GM10248 (cell line): ENCODE results near the gene NEK2.
"Not testable (repeated sequence)": the region's sequence is repeated elsewhere in the genome, so short reads cannot be mapped to it uniquely, and the experiment has no call there.

Source experiments
- CTCF ChIA-PET: fragments of 300-600 bp; sonication (Branson Sonifier 250); formaldehyde crosslinking; extraction: SDS; loops from one replicate; lab custom pipeline; 2021; ENCODE audit warnings: antibody characterized with exemption; lab: Yijun Ruan, JAX
- POLR2A ChIA-PET: fragments of 350-650 bp; sonication (Branson Sonifier 250); formaldehyde crosslinking; extraction: SDS; loops from one replicate; lab custom pipeline; 2020; ENCODE audit warnings: antibody characterized with exemption; lab: Yijun Ruan, JAX
- DNase-seq: peaks from one replicate; pipeline ENCODE4 v3.0.0; 2012; ENCODE audit errors: extremely low spot score
- CTCF ChIP-seq: IDR thresholded peaks from 2 replicates; pipeline ENCODE4 v1.5.1; 2012; ENCODE audit warnings: mild to moderate bottlenecking, low read depth; ENCODE audit errors: extremely low read depth, missing control alignments, control extremely low read depth

Gene NEK2

DNA sequence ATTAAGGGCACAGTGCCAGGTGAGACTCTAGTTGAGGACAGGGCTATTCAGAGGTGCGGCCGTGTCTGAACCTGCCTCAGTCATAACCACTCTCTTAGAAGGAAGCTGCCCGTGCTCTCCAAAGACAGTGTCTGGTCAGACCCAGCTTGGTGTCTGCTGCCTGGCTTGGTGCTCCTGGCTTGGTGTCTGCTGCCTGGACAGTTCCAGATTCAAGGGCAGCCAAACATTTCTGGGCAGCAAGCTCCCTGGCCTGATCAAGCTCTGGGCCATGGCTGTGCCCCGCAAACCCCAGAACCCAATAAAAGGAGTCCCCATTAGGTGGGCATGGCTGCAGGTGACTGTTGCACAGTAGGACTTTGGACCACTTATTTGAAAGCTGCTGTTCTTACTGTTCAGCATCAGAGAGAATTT is 27.7 kb downstream of the NEK2 start:
- DNase-seq: no peak
- POLR2A ChIA-PET: no interaction called here
- CTCF ChIA-PET: interaction anchor here (1.0 to 5.1 kb wide), 6 partner anchors 9 to 133 kb away, joined by 3 to 18 read pairs (median 5); no protein-coding TSS in a partner anchor
- no peak for TF ChIP-seq CTCF

- DNase-seq: no peak
- TF ChIP-seq CTCF: no peak
- CTCF ChIA-PET: interaction anchor here (0.7 to 5.1 kb wide), 5 partner anchors 8 to 132 kb away, joined by 3 to 18 read pairs (median 4); no protein-coding TSS in a partner anchor
- POLR2A ChIA-PET: no interaction called here
Measured at GRCh38 chr1:211646566-211646965, 28.9 kb downstream of the NEK2 start.

DNA sequence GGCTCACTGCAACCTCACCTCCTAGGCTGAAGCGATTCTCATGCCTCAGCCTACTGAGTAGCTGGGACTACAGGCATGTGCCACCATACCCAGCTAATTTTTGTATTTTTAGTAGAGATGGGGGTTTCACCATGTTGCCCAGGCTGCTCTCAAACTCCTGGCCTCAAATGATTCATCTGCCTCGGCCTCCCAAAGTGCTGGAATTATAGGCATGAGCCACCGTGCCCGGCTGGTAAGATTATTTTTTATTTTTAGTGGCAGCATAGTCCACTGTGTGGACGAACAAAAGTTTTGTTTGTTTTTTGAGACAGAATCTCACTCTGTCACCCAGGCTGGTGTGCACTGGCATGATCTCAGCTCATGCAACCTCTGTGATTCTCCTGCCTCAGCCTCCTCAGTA is 29.8 kb downstream of the NEK2 start:
- CTCF ChIA-PET: interaction anchor here (1.0 kb wide), 1 partner anchor 8 kb away, joined by 3 read pairs; no protein-coding TSS in a partner anchor
- DNase-seq: not testable (repeated sequence)
- POLR2A ChIA-PET: interaction anchor here (0.6 kb wide), 1 partner anchor 34 kb away, joined by 3 read pairs; no protein-coding TSS in a partner anchor

- TF ChIP-seq CTCF: no peak
- ChIA-PET CTCF (no interaction called here), POLR2A (no interaction called here)
- no peak for DNase-seq
Measured at GRCh38 chr1:211644653-211645052, 30.8 kb downstream of the NEK2 start.

DNA sequence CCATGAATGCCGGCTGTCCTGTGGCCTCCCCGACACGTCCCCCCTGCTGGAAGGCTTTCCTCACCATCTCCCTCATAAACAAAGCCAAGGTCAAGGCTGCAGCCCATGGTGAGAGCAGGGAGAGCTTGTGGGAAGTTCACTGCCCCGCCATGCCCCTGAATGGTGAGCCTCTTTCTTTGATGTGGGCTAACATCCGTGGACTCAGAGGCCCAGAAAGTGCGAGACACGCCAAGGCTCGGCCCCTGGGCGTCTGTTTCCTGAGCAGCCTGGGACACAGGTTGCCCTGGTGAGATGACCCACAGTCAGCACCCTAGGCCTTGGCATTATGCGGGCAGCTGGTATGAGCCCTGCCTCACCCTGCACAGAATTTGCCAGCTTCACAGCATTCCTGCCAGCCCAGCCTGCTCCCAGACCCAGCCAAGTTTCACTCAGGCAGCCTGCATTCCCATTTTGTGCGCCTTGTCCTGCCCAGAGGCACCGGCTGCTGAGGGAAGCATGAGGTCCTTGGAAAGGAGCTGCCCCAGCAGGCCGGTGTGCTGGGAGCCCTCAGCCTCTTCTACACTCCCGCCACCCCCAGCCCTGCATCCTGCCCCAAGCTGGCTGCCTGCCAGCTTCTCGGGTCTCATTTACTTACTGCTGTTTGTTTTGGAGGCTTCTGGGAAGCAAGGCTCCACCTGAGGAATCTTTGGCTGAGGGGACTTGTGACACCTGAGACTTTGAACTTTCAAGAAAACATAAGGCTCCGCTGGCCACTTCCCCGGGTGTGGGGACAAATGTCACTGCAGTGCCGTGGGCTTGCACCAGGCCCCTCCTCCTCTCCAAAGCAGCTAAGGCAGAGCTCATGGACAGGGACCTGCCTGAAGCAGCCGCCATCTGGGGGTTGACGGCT is 31.9 kb downstream of the NEK2 start:
- peak; percentile 19 for DNase-seq
- ChIA-PET POLR2A (no interaction called here), CTCF (interaction anchor here (1.0 to 4.5 kb wide), 4 partner anchors 9 to 320 kb away, joined by 3 to 19 read pairs (median 10); no protein-coding TSS in a partner anchor)
- TF ChIP-seq CTCF: no peak

- POLR2A ChIA-PET: no interaction called here
- CTCF ChIA-PET: interaction anchor here (1.0 to 4.5 kb wide), 4 partner anchors 10 to 23 kb away, joined by 3 to 19 read pairs (median 10); no protein-coding TSS in a partner anchor
- DNase-seq: peak; percentile 2
- TF ChIP-seq CTCF: no peak
Measured at GRCh38 chr1:211642870-211643269, 32.6 kb downstream of the NEK2 start.

DNA sequence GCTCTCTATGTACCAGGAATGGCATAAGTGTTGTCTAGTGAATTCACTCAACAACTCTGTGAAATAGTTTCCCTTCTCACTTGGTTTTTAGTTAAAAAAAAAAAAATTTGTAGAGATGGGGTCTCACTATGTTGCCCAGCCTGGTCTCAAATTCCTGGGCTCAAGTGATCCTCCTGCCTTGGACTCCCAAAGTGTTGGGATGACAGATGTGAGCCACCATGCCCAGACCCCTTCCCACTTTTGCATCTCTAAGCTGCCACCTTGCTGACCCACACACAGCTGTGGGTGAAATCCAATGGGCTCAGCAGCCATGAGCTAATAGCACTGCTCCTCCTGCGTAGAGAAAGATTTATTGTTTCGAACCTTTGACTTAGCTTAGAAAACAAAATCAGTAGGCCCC is 33.5 kb downstream of the NEK2 start:
- TF ChIP-seq CTCF: no peak
- CTCF ChIA-PET: interaction anchor here (1.2 to 4.5 kb wide), 4 partner anchors 9 to 127 kb away, joined by 4 to 19 read pairs (median 10); no protein-coding TSS in a partner anchor
- POLR2A ChIA-PET: no interaction called here
- no peak for DNase-seq
